ENCODE data around the gene F10. TPM values are rescaled to one million over a fixed set of nuclear protein-coding genes. Genes with fewer than 3 reads are reported as not detected.

The F10 gene
- total RNA-seq, 1 donor from 2014 or later = not detected

GRCh38 chr13:113145496-113145895, 22.9 kb downstream of the F10 start:
- Mint-ChIP-seq H3K9me3 (no peaks in the 10 kb centered on the region), H3K27me3 (peaks cover 13% of the 10 kb centered on the region), H3K36me3 (ENCODE audit: low read depth) (no peaks in the 10 kb centered on the region), H3K4me1 (no peaks in the 10 kb centered on the region), H3K4me3 (no peak overlapping the region), H3K27ac (no peak overlapping the region)
- DNase-seq = no peak
- TF ChIP-seq CTCF (IDR thresholded peaks at IDR 0.05) = no peak
- no peak for ATAC-seq (ENCODE audit: low read depth)
- POLR2A ChIA-PET = no interaction called here
- intact Hi-C loops (cut with micrococcal nuclease) = no loop called here
- CTCF ChIA-PET = no interaction called here

- ChIA-PET POLR2A (no interaction called here), CTCF (no interaction called here)
- TF ChIP-seq CTCF (IDR thresholded peaks at IDR 0.05) = no peak
- intact Hi-C loops (cut with micrococcal nuclease) = no loop called here
- H3K4me3 Mint-ChIP-seq = no peak overlapping the region
- no peak for ATAC-seq (ENCODE audit: low read depth)
- no peaks in the 10 kb centered on the region for H3K36me3 Mint-ChIP-seq (ENCODE audit: low read depth)
- peaks cover under 1% of the 10 kb centered on the region for H3K4me1 Mint-ChIP-seq
- peaks cover 16% of the 10 kb centered on the region for H3K27me3 Mint-ChIP-seq
- H3K27ac Mint-ChIP-seq = no peak overlapping the region
- DNase-seq = no peak
- no peaks in the 10 kb centered on the region for H3K9me3 Mint-ChIP-seq
Observed at GRCh38 chr13:113145911-113146598, 23.5 kb downstream of the F10 start.

GRCh38 chr13:113146750-113147149, 24.2 kb downstream of the F10 start:
- ChIA-PET CTCF (no interaction called here), POLR2A (interaction anchor here (0.6 kb wide), 1 partner anchor 25 kb away, joined by 4 read pairs; no protein-coding TSS in a partner anchor)
- H3K36me3 Mint-ChIP-seq (ENCODE audit: low read depth) = no peaks in the 10 kb centered on the region
- H3K27me3 Mint-ChIP-seq = peaks cover 20% of the 10 kb centered on the region
- no peak for TF ChIP-seq CTCF (IDR thresholded peaks at IDR 0.05)
- no peak overlapping the region for H3K4me3 Mint-ChIP-seq
- no peak overlapping the region for H3K27ac Mint-ChIP-seq
- no peak for DNase-seq
- no peaks in the 10 kb centered on the region for H3K9me3 Mint-ChIP-seq
- H3K4me1 Mint-ChIP-seq = peaks cover 2% of the 10 kb centered on the region
- ATAC-seq (ENCODE audit: low read depth) = no peak
- intact Hi-C loops (cut with micrococcal nuclease) = no loop called here

GRCh38 chr13:113147206-113147605, 24.6 kb downstream of the F10 start:
- no peak for TF ChIP-seq CTCF (IDR thresholded peaks at IDR 0.05)
- H3K27ac Mint-ChIP-seq = no peak overlapping the region
- ChIA-PET POLR2A (interaction anchor here (0.6 kb wide), 1 partner anchor 26 kb away, joined by 4 read pairs; no protein-coding TSS in a partner anchor), CTCF (no interaction called here)
- intact Hi-C loops (cut with micrococcal nuclease) = no loop called here
- no peaks in the 10 kb centered on the region for H3K36me3 Mint-ChIP-seq (ENCODE audit: low read depth)
- H3K4me3 Mint-ChIP-seq = no peak overlapping the region
- no peak for ATAC-seq (ENCODE audit: low read depth)
- no peaks in the 10 kb centered on the region for H3K9me3 Mint-ChIP-seq
- H3K27me3 Mint-ChIP-seq = peaks cover 22% of the 10 kb centered on the region
- no peak for DNase-seq
- H3K4me1 Mint-ChIP-seq = peaks cover 4% of the 10 kb centered on the region

- H3K9me3 Mint-ChIP-seq = no peaks in the 10 kb centered on the region
- no peaks in the 10 kb centered on the region for H3K36me3 Mint-ChIP-seq (ENCODE audit: low read depth)
- no peak overlapping the region for H3K27ac Mint-ChIP-seq
- ChIA-PET POLR2A (no interaction called here), CTCF (no interaction called here)
- ATAC-seq (ENCODE audit: low read depth) (no peak), DNase-seq (no peak)
- peaks cover 14% of the 10 kb centered on the region for H3K4me1 Mint-ChIP-seq
- intact Hi-C loops (cut with micrococcal nuclease) = no loop called here
- no peak for TF ChIP-seq CTCF (IDR thresholded peaks at IDR 0.05)
- peaks cover 22% of the 10 kb centered on the region for H3K27me3 Mint-ChIP-seq
- H3K4me3 Mint-ChIP-seq = no peak overlapping the region
Observed at GRCh38 chr13:113148407-113148806, 25.8 kb downstream of the F10 start.

Data from activated B cell treated with CpG ODN at 0.5 μM for 24 hours (primary cell).